Activated CD4-positive, alpha-beta memory T cell treated with anti-CD3 and anti-CD28 coated beads, Interleukin-2, amount 10 ng/mL, durations not matched to agents 7 days and 5 days (primary cell): ENCODE measurements around the gene CCDC102B. TPM values are rescaled to one million over a fixed set of nuclear protein-coding genes. Genes with fewer than 3 reads are reported as not detected.
"Not testable (repeated sequence)": the region's sequence is repeated elsewhere in the genome, so short reads cannot be mapped to it uniquely, and the experiment has no call there.

Source experiments
- CTCF ChIA-PET: fragments of 350-600 bp; sonication (Branson Sonifier 250); formaldehyde crosslinking; loops from one replicate; lab custom pipeline; 2021; ENCODE audit warnings: antibody characterized with exemption, inconsistent platforms; lab: Charles Lee
- POLR2A ChIA-PET: fragments of 350-600 bp; sonication (Branson Sonifier 250); formaldehyde crosslinking; loops from one replicate; lab custom pipeline; 2021; ENCODE audit warnings: antibody characterized with exemption; lab: Charles Lee
- DNase-seq: peaks from one replicate; pipeline ENCODE4 v3.0.0-alpha.2; 2020
- H3K27ac Mint-ChIP-seq: one replicate; pipeline ENCODE4 v1.8.0; 2021; ENCODE audit warnings: mild to moderate bottlenecking, mixed read lengths
- H3K27me3 Mint-ChIP-seq: one replicate; pipeline ENCODE4 v1.8.0; 2021; ENCODE audit warnings: mixed read lengths
- H3K36me3 Mint-ChIP-seq: one replicate; pipeline ENCODE4 v1.8.0; 2021; ENCODE audit warnings: low read depth, mixed read lengths
- H3K4me1 Mint-ChIP-seq: one replicate; pipeline ENCODE4 v1.8.0; 2021; ENCODE audit warnings: mixed read lengths
- H3K4me3 Mint-ChIP-seq: one replicate; pipeline ENCODE4 v1.8.0; 2021; ENCODE audit warnings: mild to moderate bottlenecking, mixed read lengths
- H3K9me3 Mint-ChIP-seq: one replicate; pipeline ENCODE4 v1.8.0; 2021; ENCODE audit warnings: mixed read lengths
- total RNA-seq, 2 experiments: library from RNA; stranded (reverse); gene quantifications; one replicate each; pipeline ENCODE4 v1.2.3, GENCODE V29; 2021

The CCDC102B gene
- total RNA-seq: 1 to 10 TPM; 1.0 to 1.2 TPM

DNA sequence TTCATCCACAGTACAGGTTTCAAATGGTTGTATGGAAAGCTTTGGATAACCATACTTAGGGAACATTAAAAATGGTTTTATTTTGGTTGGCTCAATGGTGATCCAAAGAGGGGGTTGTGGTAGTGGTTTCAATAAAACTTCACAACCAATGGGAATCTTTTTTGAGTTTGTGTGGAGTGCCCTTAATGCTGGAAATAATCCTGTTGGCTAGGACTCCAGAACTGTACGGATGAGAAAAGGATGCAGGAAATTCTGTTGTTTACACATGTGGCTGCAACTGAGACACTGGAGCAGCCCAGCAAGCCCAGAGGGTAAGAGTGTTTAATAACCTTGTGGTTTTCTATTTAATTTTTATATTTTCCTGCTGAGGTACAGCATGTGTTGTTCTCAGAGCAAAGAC lies at the start of gene CCDC102B:
TSS of gene CCDC102B (plus strand) at position 210 of the 400 bp plus-strand sequence. CDS start 38,684 bp downstream, outside the sequence.
- Mint-ChIP-seq H3K36me3 (no peaks in the 10 kb centered on the region), H3K4me1 (no peaks in the 10 kb centered on the region), H3K27me3 (no peaks in the 10 kb centered on the region), H3K9me3 (no peaks in the 10 kb centered on the region), H3K27ac (no peak within 1 kb of the TSS), H3K4me3 (no peak within 1 kb of the TSS)
- CTCF ChIA-PET: no interaction called here
- POLR2A ChIA-PET: no interaction called here
- no peak for DNase-seq

GRCh38 chr18:68757126-68757525 lies 40.8 kb upstream of the CCDC102B start:
- DNase-seq: no peak
- no peak overlapping the region for H3K4me3 Mint-ChIP-seq
- no peaks in the 10 kb centered on the region for H3K4me1 Mint-ChIP-seq
- H3K27ac Mint-ChIP-seq: no peak overlapping the region
- POLR2A ChIA-PET: no interaction called here
- H3K27me3 Mint-ChIP-seq: no peaks in the 10 kb centered on the region
- CTCF ChIA-PET: no interaction called here
- no peaks in the 10 kb centered on the region for H3K36me3 Mint-ChIP-seq
- no peaks in the 10 kb centered on the region for H3K9me3 Mint-ChIP-seq

DNA sequence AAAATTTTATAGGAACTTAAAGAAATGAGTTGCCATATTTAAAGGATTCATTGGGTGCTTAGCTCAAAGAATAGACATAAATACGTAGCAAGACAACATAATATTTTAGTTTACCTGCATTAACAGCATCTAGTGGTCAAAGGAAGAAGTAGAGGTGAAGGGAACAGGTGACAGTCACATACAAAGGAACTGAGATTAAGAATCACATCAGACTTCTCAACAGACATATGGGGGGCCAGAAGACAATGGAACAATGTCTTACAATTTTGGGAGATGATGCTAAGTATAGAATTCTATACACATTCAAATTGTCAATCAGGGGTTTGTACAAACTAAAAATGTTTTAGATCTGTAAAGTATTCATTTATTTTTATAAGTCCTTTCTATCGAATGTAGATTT lies 38.6 kb upstream of the CCDC102B start:
- no peak for DNase-seq
- ChIA-PET CTCF (no interaction called here), POLR2A (no interaction called here)
- Mint-ChIP-seq H3K9me3 (no peaks in the 10 kb centered on the region), H3K4me1 (no peaks in the 10 kb centered on the region), H3K27ac (no peak overlapping the region), H3K4me3 (no peak overlapping the region), H3K36me3 (no peaks in the 10 kb centered on the region), H3K27me3 (no peaks in the 10 kb centered on the region)

DNA sequence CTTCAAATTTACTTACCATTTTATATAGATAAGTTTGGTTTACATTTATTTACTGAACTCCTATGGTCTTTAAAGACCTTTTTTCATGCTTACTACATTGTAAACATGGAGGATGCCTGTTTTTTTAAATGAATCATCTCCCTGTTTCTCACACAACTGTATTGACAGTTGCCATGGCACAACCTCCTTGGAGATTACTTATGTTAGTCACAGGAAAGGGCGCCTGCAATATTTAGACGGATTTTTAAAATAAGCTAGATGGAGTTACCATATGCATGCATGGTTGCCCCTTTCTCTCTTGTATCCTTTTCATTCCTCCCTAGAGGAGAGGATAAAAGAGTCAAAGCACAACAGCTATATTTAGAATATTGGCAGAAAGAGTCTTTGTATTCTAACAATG lies 34.8 kb upstream of the CCDC102B start:
- DNase-seq: no peak
- H3K4me3 Mint-ChIP-seq: no peak overlapping the region
- ChIA-PET CTCF (no interaction called here), POLR2A (no interaction called here)
- no peaks in the 10 kb centered on the region for H3K4me1 Mint-ChIP-seq
- no peaks in the 10 kb centered on the region for H3K36me3 Mint-ChIP-seq
- no peaks in the 10 kb centered on the region for H3K27me3 Mint-ChIP-seq
- no peaks in the 10 kb centered on the region for H3K9me3 Mint-ChIP-seq
- no peak overlapping the region for H3K27ac Mint-ChIP-seq

- ChIA-PET POLR2A (no interaction called here), CTCF (no interaction called here)
- Mint-ChIP-seq H3K9me3 (no peaks in the 10 kb centered on the region), H3K27me3 (no peaks in the 10 kb centered on the region), H3K4me1 (no peaks in the 10 kb centered on the region), H3K36me3 (no peaks in the 10 kb centered on the region), H3K4me3 (no peak overlapping the region), H3K27ac (no peak overlapping the region)
- DNase-seq: no peak
Observed at GRCh38 chr18:68764016-68764415, 33.9 kb upstream of the CCDC102B start.

GRCh38 chr18:68766433-68766832 lies 31.4 kb upstream of the CCDC102B start:
- POLR2A ChIA-PET: no interaction called here
- no peaks in the 10 kb centered on the region for H3K36me3 Mint-ChIP-seq
- no peak for DNase-seq
- no peaks in the 10 kb centered on the region for H3K4me1 Mint-ChIP-seq
- no peaks in the 10 kb centered on the region for H3K27me3 Mint-ChIP-seq
- no peak overlapping the region for H3K27ac Mint-ChIP-seq
- H3K4me3 Mint-ChIP-seq: no peak overlapping the region
- no peaks in the 10 kb centered on the region for H3K9me3 Mint-ChIP-seq
- CTCF ChIA-PET: no interaction called here

- Mint-ChIP-seq H3K27ac (no peak overlapping the region), H3K4me3 (no peak overlapping the region), H3K27me3 (no peaks in the 10 kb centered on the region), H3K4me1 (no peaks in the 10 kb centered on the region), H3K36me3 (no peaks in the 10 kb centered on the region), H3K9me3 (no peaks in the 10 kb centered on the region)
- no peak for DNase-seq
- POLR2A ChIA-PET: no interaction called here
- CTCF ChIA-PET: no interaction called here
Observed at GRCh38 chr18:68769461-68769860, 28.4 kb upstream of the CCDC102B start.

GRCh38 chr18:68772268-68772667 lies 25.6 kb upstream of the CCDC102B start:
- no peak overlapping the region for H3K27ac Mint-ChIP-seq
- ChIA-PET CTCF (no interaction called here), POLR2A (no interaction called here)
- no peaks in the 10 kb centered on the region for H3K9me3 Mint-ChIP-seq
- no peaks in the 10 kb centered on the region for H3K36me3 Mint-ChIP-seq
- no peaks in the 10 kb centered on the region for H3K4me1 Mint-ChIP-seq
- no peak for DNase-seq
- H3K27me3 Mint-ChIP-seq: no peaks in the 10 kb centered on the region
- H3K4me3 Mint-ChIP-seq: no peak overlapping the region

DNA sequence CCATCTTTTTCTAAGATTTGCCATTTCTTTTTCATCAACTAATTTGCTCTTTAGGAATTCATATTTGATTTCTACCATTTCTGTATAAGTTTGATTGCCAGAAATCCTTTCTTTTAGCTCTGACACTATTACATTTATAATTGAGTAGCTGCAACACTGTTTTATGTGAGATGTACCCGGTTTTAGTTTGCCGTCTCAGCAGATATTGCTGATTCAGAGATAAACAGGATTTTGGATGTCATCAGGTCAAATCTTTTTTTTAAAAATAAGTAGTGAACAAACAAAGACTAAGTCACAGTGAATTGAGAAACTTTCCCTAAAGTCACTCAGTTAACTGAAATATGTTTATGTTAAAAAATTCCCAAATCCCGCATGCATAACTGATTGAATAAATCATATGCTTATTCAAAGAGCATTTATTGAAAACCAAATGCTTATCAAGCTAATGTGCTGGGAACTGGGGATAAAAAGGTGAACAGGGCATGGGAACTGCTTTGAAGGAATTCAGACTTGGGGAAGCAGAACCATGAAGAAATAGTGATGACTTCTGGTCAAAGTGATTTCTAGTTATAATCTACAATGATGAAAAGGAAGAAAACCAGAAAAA lies 19.5 kb upstream of the CCDC102B start:
- no peaks in the 10 kb centered on the region for H3K9me3 Mint-ChIP-seq
- H3K4me1 Mint-ChIP-seq: no peaks in the 10 kb centered on the region
- no peaks in the 10 kb centered on the region for H3K27me3 Mint-ChIP-seq
- no peak overlapping the region for H3K4me3 Mint-ChIP-seq
- ChIA-PET POLR2A (no interaction called here), CTCF (no interaction called here)
- H3K27ac Mint-ChIP-seq: no peak overlapping the region
- DNase-seq: no peak
- no peaks in the 10 kb centered on the region for H3K36me3 Mint-ChIP-seq

GRCh38 chr18:68779169-68779568 lies 18.7 kb upstream of the CCDC102B start:
- no peak overlapping the region for H3K4me3 Mint-ChIP-seq
- DNase-seq: no peak
- H3K36me3 Mint-ChIP-seq: no peaks in the 10 kb centered on the region
- H3K4me1 Mint-ChIP-seq: no peaks in the 10 kb centered on the region
- no peak overlapping the region for H3K27ac Mint-ChIP-seq
- no peaks in the 10 kb centered on the region for H3K9me3 Mint-ChIP-seq
- ChIA-PET CTCF (no interaction called here), POLR2A (no interaction called here)
- H3K27me3 Mint-ChIP-seq: no peaks in the 10 kb centered on the region

DNA sequence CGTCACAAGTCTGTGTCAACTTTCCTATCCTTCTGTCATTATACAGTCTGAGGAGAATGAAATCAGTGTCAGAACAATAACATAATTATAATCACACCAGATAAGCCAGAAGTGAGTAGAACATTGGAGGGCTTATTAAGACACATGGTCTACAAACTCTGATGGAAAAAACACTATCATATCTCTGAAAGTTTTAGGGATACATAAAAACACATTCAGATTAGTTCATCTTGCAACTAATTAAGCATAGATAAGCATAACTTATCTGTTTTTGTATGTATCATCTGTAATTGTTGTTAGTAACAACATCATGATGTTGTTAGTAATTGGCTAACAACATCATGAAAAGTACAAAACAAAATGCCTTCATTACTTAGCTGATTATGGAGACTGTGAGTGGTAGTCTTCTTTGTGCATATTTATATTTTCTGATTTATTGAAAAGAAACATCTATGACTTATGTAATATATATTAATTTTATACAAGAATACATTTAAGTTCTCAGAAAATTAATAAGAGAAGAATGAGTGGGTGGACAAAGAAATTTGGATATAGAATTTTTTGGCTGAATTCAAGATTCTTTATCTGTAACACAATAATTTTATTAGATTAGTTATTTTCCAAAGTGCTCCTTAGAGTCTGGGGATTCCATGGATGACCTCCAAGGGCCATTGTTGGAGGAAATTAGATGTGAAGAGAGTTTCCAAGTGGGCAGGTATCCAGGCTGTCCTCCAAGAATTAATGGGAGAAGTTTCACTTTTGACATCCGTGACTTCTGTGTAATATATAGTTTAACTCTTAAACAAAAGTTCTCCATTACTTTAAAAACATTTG lies 16.9 kb upstream of the CCDC102B start:
- Mint-ChIP-seq H3K9me3 (no peaks in the 10 kb centered on the region), H3K4me1 (no peaks in the 10 kb centered on the region), H3K27me3 (no peaks in the 10 kb centered on the region), H3K36me3 (no peaks in the 10 kb centered on the region), H3K4me3 (no peak overlapping the region), H3K27ac (no peak overlapping the region)
- no peak for DNase-seq
- ChIA-PET POLR2A (no interaction called here), CTCF (no interaction called here)

DNA sequence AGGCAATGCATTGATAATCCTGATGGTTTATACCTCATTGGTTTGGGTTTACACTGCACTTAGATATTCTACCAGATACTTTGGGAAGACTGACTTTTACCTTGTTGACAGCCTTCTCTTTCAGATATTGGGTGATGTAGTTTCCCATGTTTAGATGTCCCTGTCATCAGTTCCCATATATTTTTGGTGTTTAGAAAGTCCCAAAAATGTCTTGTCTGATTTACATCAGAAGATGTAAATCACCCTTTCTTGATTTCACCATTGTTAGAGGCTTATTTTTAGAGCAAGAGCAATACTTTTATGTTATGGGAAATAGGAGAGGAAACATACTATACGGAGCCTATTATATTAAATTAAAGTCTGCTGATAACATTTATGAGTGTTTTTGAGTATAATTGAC lies 14.4 kb upstream of the CCDC102B start:
- ChIA-PET POLR2A (no interaction called here), CTCF (no interaction called here)
- no peaks in the 10 kb centered on the region for H3K27me3 Mint-ChIP-seq

DNA sequence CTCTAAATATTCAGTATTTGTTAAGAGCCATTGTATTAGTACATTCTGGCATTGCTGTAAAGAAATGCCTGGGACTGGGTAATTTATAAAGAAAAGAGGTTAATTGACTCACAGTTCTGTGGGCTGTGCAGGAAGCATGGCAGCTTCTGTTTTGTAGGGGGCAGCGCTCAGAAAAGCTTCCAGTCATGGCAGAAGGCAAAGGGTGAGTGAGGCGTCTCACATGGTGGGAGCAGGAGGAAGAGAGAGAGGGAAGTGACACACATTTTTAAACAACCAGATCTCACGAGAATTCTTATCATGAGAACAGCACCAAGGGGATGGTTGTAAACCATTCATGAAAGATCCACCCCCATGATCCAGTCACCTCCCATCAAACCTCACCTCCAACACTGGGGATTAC lies 13.8 kb upstream of the CCDC102B start:
- Mint-ChIP-seq H3K4me1 (no peaks in the 10 kb centered on the region), H3K27ac (no peak overlapping the region), H3K27me3 (no peaks in the 10 kb centered on the region), H3K9me3 (no peaks in the 10 kb centered on the region), H3K36me3 (no peaks in the 10 kb centered on the region), H3K4me3 (no peak overlapping the region)
- ChIA-PET POLR2A (no interaction called here), CTCF (no interaction called here)
- no peak for DNase-seq

More for the DNA sequence above, 14.4 kb upstream of the CCDC102B start:
- no peak overlapping the region for H3K27ac Mint-ChIP-seq
- no peak for DNase-seq
- H3K4me3 Mint-ChIP-seq: no peak overlapping the region
- H3K4me1 Mint-ChIP-seq: no peaks in the 10 kb centered on the region
- H3K9me3 Mint-ChIP-seq: no peaks in the 10 kb centered on the region
- H3K36me3 Mint-ChIP-seq: no peaks in the 10 kb centered on the region

GRCh38 chr18:68790290-68790689 lies 7.6 kb upstream of the CCDC102B start:
- H3K27ac Mint-ChIP-seq, CTCF ChIA-PET, H3K4me3 Mint-ChIP-seq, H3K27me3 Mint-ChIP-seq, DNase-seq, POLR2A ChIA-PET, H3K9me3 Mint-ChIP-seq, H3K4me1 Mint-ChIP-seq, H3K36me3 Mint-ChIP-seq: not testable (repeated sequence)
